Measurements from ENCODE around the gene BEST2. TPM values are rescaled to one million over a fixed set of nuclear protein-coding genes. Genes with fewer than 3 reads are reported as not detected.

BEST2 gene
- total and polyA plus RNA-seq, 12 donors: not detected

GRCh38 chr19:12737835-12738351, 13.7 kb upstream of the BEST2 start:
- no peaks in the 10 kb centered on the region for H3K9me3 ChIP-seq
- H3K27ac ChIP-seq: peak overlapping the region in 7 of 10 donors; percentile 83 to 98 (median 93)
- 11 to 12% methylated on average over 13 of the region's 13 CpGs for WGBS, 2 donors
- DNase-seq (no peak), ATAC-seq (no peak)
- peaks cover 0 to 46% (median 0%) of the 10 kb centered on the region in 9 donors for H3K36me3 ChIP-seq
- TF ChIP-seq CTCF (IDR thresholded peaks at IDR 0.05): no peak
- H3K27me3 ChIP-seq: no peaks in the 10 kb centered on the region
- intact Hi-C loops (cut with DNase I): loop anchor here in 3 of 10 donors (1.0 to 2.0 kb wide), 3 partner anchors 15 to 55 kb away; partner anchors contain the start of genes HOOK2 (in 1 of the 3) and TNPO2 (in 1 of the 3)
- peaks cover 14 to 44% (median 32%) of the 10 kb centered on the region in 9 donors for H3K4me1 ChIP-seq
- peak overlapping the region; percentile 68 to 93 (median 78) for H3K4me3 ChIP-seq

- peaks cover 0 to 77% (median 35%) of the 10 kb centered on the region in 9 donors for H3K36me3 ChIP-seq
- no peak overlapping the region for H3K4me3 ChIP-seq
- H3K4me1 ChIP-seq: no peaks in the 10 kb centered on the region
- H3K27me3 ChIP-seq: peaks cover 0 to 14% (median 10%) of the 10 kb centered on the region in 7 donors
- no peak for TF ChIP-seq CTCF (IDR thresholded peaks at IDR 0.05)
- intact Hi-C loops (cut with DNase I): no loop called here
- DNase-seq (no peak), ATAC-seq (no peak)
- 84 to 90% methylated on average over 22 of the region's 22 CpGs for whole genome bisulfite sequencing, 2 donors
- no peak overlapping the region for H3K27ac ChIP-seq
- peaks cover 0 to 9% (median 0%) of the 10 kb centered on the region in 11 donors for H3K9me3 ChIP-seq
These were observed 6.3 kb upstream of the BEST2 start for GRCh38 chr19:12745166-12745897.

GRCh38 chr19:12748489-12748888, 3.1 kb upstream of the BEST2 start:
- intact Hi-C loops (cut with DNase I): no loop called here
- WGBS, 2 donors: 61 to 65% methylated on average over 6 of the region's 6 CpGs

More at GRCh38 chr19:12748489-12748888, 3.1 kb upstream of the BEST2 start:
- no peak overlapping the region for H3K4me3 ChIP-seq
- peaks cover 0 to 9% (median 0%) of the 10 kb centered on the region in 11 donors for H3K9me3 ChIP-seq
- peaks cover 0 to 45% (median 35%) of the 10 kb centered on the region in 9 donors for H3K36me3 ChIP-seq
- no peak for TF ChIP-seq CTCF (IDR thresholded peaks at IDR 0.05)
- no peak for DNase-seq
- H3K27ac ChIP-seq: no peak overlapping the region
- peaks cover 0 to 41% (median 23%) of the 10 kb centered on the region in 7 donors for H3K27me3 ChIP-seq
- no peak for ATAC-seq
- H3K4me1 ChIP-seq: no peaks in the 10 kb centered on the region
